K562 (cell line): ENCODE results near the gene CYRIA. TPM values are rescaled to one million over a fixed set of nuclear protein-coding genes. Genes with fewer than 3 reads are reported as not detected.

Experiments used
- ATAC-seq: fragments of 200-7000 bp; cut with Tn5 transposase; 3 replicates; pipeline ENCODE4 v1.9.1; 2020; ENCODE audit warnings: moderate library complexity
- BruUV-seq: library from RNA; stranded (reverse); fragments of 400-500 nt; replicated peaks from 2 replicates; lab custom pipeline; 2021; lab: Mats Ljungman, UMichigan
- CTCF ChIA-PET: fragments of 300-600 bp; formaldehyde crosslinking; extraction: SDS; loops from one replicate; lab custom pipeline; 2021; ENCODE audit warnings: low intra/inter-chr PET ratio; lab: Yijun Ruan, JAX
- POLR2A ChIA-PET: fragments of 300-600, 350-650 bp; sonication (Branson Sonifier 250); formaldehyde crosslinking; extraction: SDS; loops from one replicate; lab custom pipeline; 2021; ENCODE audit warnings: antibody characterized with exemption, inconsistent platforms; lab: Yijun Ruan, JAX
- DNase-seq, 4 experiments: peaks; one replicate each; pipeline versions ENCODE4 v3.0.0 to v3.0.0-alpha.2; 2011 to 2018; ENCODE audit warnings: low spot score in 3 of 4, mixed read lengths in 3 of 4; ENCODE audit errors: extremely low read depth in 1 of 4
- FAIRE-seq: peaks from 2 replicates; lab custom pipeline; 2011; peaks lifted over from hg19 to GRCh38; lab: Jason Lieb, UNC
- H2AFZ ChIP-seq: 2 replicates; pipeline ENCODE4 v1.6.0; 2011; ENCODE audit warnings: low read depth, low read length, control low read depth, inconsistent platforms
- H3K27ac ChIP-seq: fragments of 200-600 bp; 3 replicates; pipeline ENCODE4 v1.8.0; 2011; ENCODE audit warnings: low read depth, mild to moderate bottlenecking, control low read depth, inconsistent platforms, low read length, moderate library complexity, mixed read lengths; ENCODE audit errors: extremely low read depth
- H3K27me3 ChIP-seq, 2 experiments: fragments of 300-600 bp in 1 of 2; 2 replicates in 1 of 2; 3 replicates in 1 of 2; pipeline versions ENCODE4 v1.6.0 to v1.8.0; 2011; ENCODE audit warnings: inconsistent platforms in 2 of 2, low read length in 2 of 2, mild to moderate bottlenecking in 1 of 2, mixed read lengths in 1 of 2, moderate library complexity in 1 of 2; ENCODE audit not compliant: control insufficient read depth in 2 of 2, insufficient read depth in 2 of 2
- H3K36me3 ChIP-seq: fragments of 300-600 bp; 3 replicates; pipeline ENCODE4 v1.8.0; 2011; ENCODE audit warnings: mild to moderate bottlenecking, low read length, inconsistent platforms; ENCODE audit not compliant: control insufficient read depth, insufficient read depth
- H3K4me1 ChIP-seq, 2 experiments: fragments of 200-600 bp in 1 of 2; replicated peaks in 1 of 2; 2 replicates in 1 of 2; 3 replicates in 1 of 2; pipeline versions ENCODE4 v1.5.1 to v1.8.0; 2011; ENCODE audit warnings: inconsistent platforms in 2 of 2, low read length in 2 of 2, mild to moderate bottlenecking in 1 of 2, mixed read lengths in 1 of 2, moderate library complexity in 1 of 2; ENCODE audit not compliant: control insufficient read depth in 2 of 2, insufficient read depth in 2 of 2
- H3K4me2 ChIP-seq: 2 replicates; pipeline ENCODE4 v1.6.1; 2011; ENCODE audit warnings: low read length, control low read depth, inconsistent platforms, mixed read lengths; ENCODE audit not compliant: insufficient read depth
- H3K4me3 ChIP-seq: fragments of 200-600 bp; sonication (generic), shearing (Covaris generic); 2 replicates; pipeline ENCODE4 v1.5.1; 2016; ENCODE audit warnings: control low read depth, inconsistent platforms
- H3K79me2 ChIP-seq: fragments of 200-600 bp; 3 replicates; pipeline ENCODE4 v1.8.0; 2011; ENCODE audit warnings: low read length, inconsistent platforms; ENCODE audit not compliant: control insufficient read depth, insufficient read depth
- H3K9ac ChIP-seq, 2 experiments: 2 replicates each; pipeline versions ENCODE4 v1.6.0 to v1.6.1; 2011; ENCODE audit warnings: low read depth in 2 of 2, low read length in 2 of 2, control low read depth in 1 of 2, inconsistent platforms in 1 of 2, mild to moderate bottlenecking in 1 of 2, mixed read lengths in 1 of 2; ENCODE audit not compliant: insufficient read depth in 1 of 2
- H3K9me1 ChIP-seq: one replicate; pipeline ENCODE4 v1.6.0; 2011; ENCODE audit warnings: inconsistent platforms, mild to moderate bottlenecking, low read length, moderate library complexity; ENCODE audit not compliant: control insufficient read depth, insufficient read depth
- H3K9me3 ChIP-seq: replicated peaks from 2 replicates; pipeline ENCODE4 v1.5.1; 2011; ENCODE audit warnings: low read depth, low read length, inconsistent platforms; ENCODE audit not compliant: control insufficient read depth, insufficient read depth
- H4K20me1 ChIP-seq: replicated peaks from 2 replicates; pipeline ENCODE4 v1.6.1; 2011; ENCODE audit warnings: low read length, inconsistent platforms, mixed read lengths; ENCODE audit not compliant: control insufficient read depth, insufficient read depth
- THRAP3 ChIP-seq: fragments of 450-650 bp; IDR thresholded peaks from 2 replicates; pipeline ENCODE4 v1.6.1; 2016; ENCODE audit warnings: mild to moderate bottlenecking, inconsistent platforms, borderline replicate concordance
- VEZF1 ChIP-seq: fragments of 200-800 bp; sonication (Bioruptor generic); IDR thresholded peaks from 2 replicates; pipeline ENCODE4 v1.6.1; 2017; ENCODE audit warnings: missing genetic modification characterization, missing compliant biosample characterization
- WGBS: fragments of 100-300 bp; shearing (Covaris generic); methylation state at CpG from one replicate; pipeline ENCODE4 v1.1.6; 2016; ENCODE audit warnings: low coverage, mixed read lengths; ENCODE audit not compliant: insufficient coverage; ENCODE audit errors: missing lambda C conversion rate; 5-methylcytosine and 5-hydroxymethylcytosine counted together
- in situ Hi-C: fragments of 300-500 bp; cut with MboI; formaldehyde crosslinking; loops from 4 replicates; pipeline ENCODE4 v1.15.0; 2018; ENCODE audit warnings: inconsistent platforms, mixed read lengths
- intact Hi-C: fragments of 100-400 bp; cut with micrococcal nuclease; formaldehyde crosslinking; loops from 2 replicates; pipeline ENCODE4 v1.14.2; 2022
- polyA plus RNA-seq, 8 experiments: library from polyadenylated mRNA; depleted of rRNA in 4 of 8; stranded (reverse) in 5 of 8; unstranded in 3 of 8; fragments of >200 nt; fragmentation: Nextera tagmentation in 2 of 8; fragmentation: Illumina TruSeq in 1 of 8; extraction: Ambion mirVana in 2 of 8; extraction: Trizol in 1 of 8; gene quantifications; 2 replicates each; pipeline versions ENCODE4 v1.2.1 to v1.2.3, GENCODE V29; 2011 to 2014; ENCODE audit warnings: inconsistent platforms in 1 of 8, missing spikeins in 1 of 8
- total RNA-seq, 7 experiments: library from RNA; depleted of rRNA in 6 of 7; stranded (reverse); fragments of >200 nt in 6 of 7; fragmentation: Illumina TruSeq in 2 of 7; extraction: Trizol in 2 of 7; gene quantifications; 2 replicates each; pipeline versions ENCODE4 v1.2.1 to v1.2.3, GENCODE V29; 2011 to 2021; ENCODE audit warnings: low replicate concordance in 1 of 7

Gene CYRIA
- total and polyA plus RNA-seq, 9 of the 15 experiments (the other 6 are each of a cell fraction or from before 2014, with no cell fraction given): 0.84 to 5.6 (median 3.0) TPM

- H3K9ac ChIP-seq: no peak overlapping the region
- H3K4me1 ChIP-seq: peaks cover 11 to 67% of the 10 kb centered on the region in 2 experiments; a peak in 4 of 5 replicates
- ATAC-seq: no peak
- in situ Hi-C loops: no loop called here
- no peaks in the 10 kb centered on the region for H3K27me3 ChIP-seq
- ChIA-PET POLR2A (interaction anchor here (1.6 to 4.1 kb wide), 2 partner anchors 9 to 11 kb away, joined by 6 to 15 read pairs; no protein-coding TSS in a partner anchor), CTCF (no interaction called here)
- DNase-seq: no peak
- no peaks in the 10 kb centered on the region for H3K36me3 ChIP-seq
- intact Hi-C loops: no loop called here
- no peaks in the 10 kb centered on the region for H3K9me1 ChIP-seq
- no peak overlapping the region for H3K27ac ChIP-seq
- no TSS peak for BruUV-seq
- no peaks in the 10 kb centered on the region for H3K9me3 ChIP-seq
- no peak for FAIRE-seq
- H3K4me3 ChIP-seq: no peak overlapping the region
- TF ChIP-seq VEZF1 (0 out of 2 replicates have a peak, but pooled peaks have one; percentile 4), THRAP3 (no peak)
- no peaks in the 10 kb centered on the region for H3K79me2 ChIP-seq
- H4K20me1 ChIP-seq: no peaks in the 10 kb centered on the region
- no peak overlapping the region for H3K4me2 ChIP-seq
- WGBS: 62% methylated on average over 7 of the region's 7 CpGs
- peak overlapping the region; percentile 17; the same call in 1 of the 2 replicates for H2AFZ ChIP-seq
Observed at GRCh38 chr2:16645088-16645487, 20.5 kb downstream of the CYRIA start.
